ENCODE results near the gene KLRF2.
A peak's percentile ranks its signal among the peaks of the same experiment; 100 is the strongest.

The KLRF2 gene

GRCh38 chr12:9928607-9929006, 47.3 kb downstream of the KLRF2 start:
- Histone ChIP-seq H3K9me3 (ENCODE audit: control extremely low read depth in 1 of 5, control insufficient read depth in 4 of 5, insufficient read depth in 2 of 5, low read depth in 1 of 5, low read length in 4 of 5) (no peaks in the 10 kb centered on the region), H3K4me3 (ENCODE audit: control insufficient read depth in 1 of 7, extremely low read depth in 1 of 7, insufficient read depth in 4 of 7, low read depth in 2 of 7, low read length in 6 of 7) (no peak overlapping the region), H3K27me3 (replicated peaks in 2 of 5; ENCODE audit: control insufficient read depth in 4 of 5, insufficient read depth in 5 of 5, low read length in 4 of 5) (no peaks in the 10 kb centered on the region), H3K4me1 (ENCODE audit: control extremely low read depth in 1 of 4, control insufficient read depth in 4 of 4, insufficient read depth in 4 of 4, low read length in 3 of 4) (peaks cover 0 to 13% (median 2%) of the 10 kb centered on the region in 4 experiments), H3K27ac (ENCODE audit: insufficient read depth in 1 of 2, low read depth in 1 of 2, low read length in 2 of 2, poor library complexity in 1 of 2, severe bottlenecking in 2 of 2) (no peak overlapping the region), H3K36me3 (ENCODE audit: control insufficient read depth in 4 of 4, insufficient read depth in 4 of 4, low read length in 3 of 4) (no peaks in the 10 kb centered on the region)
- ChIA-PET POLR2A (no interaction called here), CTCF (interaction anchor here (1.4 to 2.4 kb wide), 2 partner anchors 111 to 114 kb away, joined by 4 to 21 read pairs; no protein-coding TSS in a partner anchor)
- no CpG with 5 or more reads among the region's 3 CpGs for WGBS (ENCODE audit: insufficient coverage)
- no peak for DNase-seq

GRCh38 chr12:9931245-9931644, 50.0 kb downstream of the KLRF2 start:
- POLR2A ChIA-PET, result no interaction called here
- WGBS (ENCODE audit: insufficient coverage), result no CpG with 5 or more reads among the region's 3 CpGs
- CTCF ChIA-PET, result interaction anchor here (1.0 to 2.7 kb wide), 6 partner anchors 9 to 181 kb away, joined by 3 to 10 read pairs (median 5); no protein-coding TSS in a partner anchor

GRCh38 chr12:9932270-9932669, 51.0 kb downstream of the KLRF2 start, which contains the start of gene CLEC2A:
Gene CLEC2A (minus strand): TSS chr12:9932370. CDS start chr12:9932329, 41 bp downstream.
- Histone ChIP-seq H3K36me3 (ENCODE audit: control insufficient read depth in 4 of 4, insufficient read depth in 4 of 4, low read length in 3 of 4) (no peaks in the 10 kb centered on the region), H3K9me3 (ENCODE audit: control extremely low read depth in 1 of 5, control insufficient read depth in 4 of 5, insufficient read depth in 2 of 5, low read depth in 1 of 5, low read length in 4 of 5) (no peaks in the 10 kb centered on the region), H3K4me1 (ENCODE audit: control extremely low read depth in 1 of 4, control insufficient read depth in 4 of 4, insufficient read depth in 4 of 4, low read length in 3 of 4) (peaks cover 0 to 10% (median 6%) of the 10 kb centered on the region in 4 experiments), H3K27me3 (replicated peaks in 2 of 5; ENCODE audit: control insufficient read depth in 4 of 5, insufficient read depth in 5 of 5, low read length in 4 of 5) (no peaks in the 10 kb centered on the region), H3K27ac (ENCODE audit: insufficient read depth in 1 of 2, low read depth in 1 of 2, low read length in 2 of 2, poor library complexity in 1 of 2, severe bottlenecking in 2 of 2) (no peak within 1 kb of the TSS), H3K4me3 (ENCODE audit: control insufficient read depth in 1 of 7, extremely low read depth in 1 of 7, insufficient read depth in 4 of 7, low read depth in 2 of 7, low read length in 6 of 7) (no peak within 1 kb of the TSS)
- no peak for DNase-seq
- 88% methylated on average over 2 of the region's 6 CpGs for WGBS (ENCODE audit: insufficient coverage)
- ChIA-PET POLR2A (no interaction called here), CTCF (interaction anchor here (1.0 to 2.7 kb wide), 10 partner anchors 8 to 182 kb away, joined by 3 to 10 read pairs (median 3); no protein-coding TSS in a partner anchor)

More at GRCh38 chr12:9931245-9931644, 50.0 kb downstream of the KLRF2 start:
- peaks cover 0 to 10% (median 6%) of the 10 kb centered on the region in 4 experiments for H3K4me1 ChIP-seq (ENCODE audit: control extremely low read depth in 1 of 4, control insufficient read depth in 4 of 4, insufficient read depth in 4 of 4, low read length in 3 of 4)
- no peak for DNase-seq
- no peaks in the 10 kb centered on the region for H3K27me3 ChIP-seq (replicated peaks in 2 of 5; ENCODE audit: control insufficient read depth in 4 of 5, insufficient read depth in 5 of 5, low read length in 4 of 5)
- H3K27ac ChIP-seq (ENCODE audit: insufficient read depth in 1 of 2, low read depth in 1 of 2, low read length in 2 of 2, poor library complexity in 1 of 2, severe bottlenecking in 2 of 2), result no peak overlapping the region
- H3K9me3 ChIP-seq (ENCODE audit: control extremely low read depth in 1 of 5, control insufficient read depth in 4 of 5, insufficient read depth in 2 of 5, low read depth in 1 of 5, low read length in 4 of 5), result no peaks in the 10 kb centered on the region
- no peak overlapping the region for H3K4me3 ChIP-seq (ENCODE audit: control insufficient read depth in 1 of 7, extremely low read depth in 1 of 7, insufficient read depth in 4 of 7, low read depth in 2 of 7, low read length in 6 of 7)
- no peaks in the 10 kb centered on the region for H3K36me3 ChIP-seq (ENCODE audit: control insufficient read depth in 4 of 4, insufficient read depth in 4 of 4, low read length in 3 of 4)

GRCh38 chr12:9933958-9934357, 52.7 kb downstream of the KLRF2 start:
- POLR2A ChIA-PET, result interaction anchor here (0.6 kb wide), 1 partner anchor 67 kb away, joined by 3 read pairs; no protein-coding TSS in a partner anchor
- no peak overlapping the region for H3K4me3 ChIP-seq (ENCODE audit: control insufficient read depth in 1 of 7, extremely low read depth in 1 of 7, insufficient read depth in 4 of 7, low read depth in 2 of 7, low read length in 6 of 7)
- no peaks in the 10 kb centered on the region for H3K27me3 ChIP-seq (replicated peaks in 2 of 5; ENCODE audit: control insufficient read depth in 4 of 5, insufficient read depth in 5 of 5, low read length in 4 of 5)
- H3K36me3 ChIP-seq (ENCODE audit: control insufficient read depth in 4 of 4, insufficient read depth in 4 of 4, low read length in 3 of 4), result peaks cover 0 to 6% (median 0%) of the 10 kb centered on the region in 4 experiments
- DNase-seq, result peak; percentile 25 to 73 (median 65)
- 44% methylated on average over 2 of the region's 2 CpGs for WGBS (ENCODE audit: insufficient coverage)
- H3K27ac ChIP-seq (ENCODE audit: insufficient read depth in 1 of 2, low read depth in 1 of 2, low read length in 2 of 2, poor library complexity in 1 of 2, severe bottlenecking in 2 of 2), result no peak overlapping the region
- peaks cover 0 to 9% (median 1%) of the 10 kb centered on the region in 4 experiments for H3K4me1 ChIP-seq (ENCODE audit: control extremely low read depth in 1 of 4, control insufficient read depth in 4 of 4, insufficient read depth in 4 of 4, low read length in 3 of 4)
- CTCF ChIA-PET, result interaction anchor here (0.6 to 0.7 kb wide), 2 partner anchors 10 to 19 kb away, joined by 3 to 4 read pairs; no protein-coding TSS in a partner anchor
- no peaks in the 10 kb centered on the region for H3K9me3 ChIP-seq (ENCODE audit: control extremely low read depth in 1 of 5, control insufficient read depth in 4 of 5, insufficient read depth in 2 of 5, low read depth in 1 of 5, low read length in 4 of 5)

GRCh38 chr12:9935026-9935425, 53.7 kb downstream of the KLRF2 start:
- Histone ChIP-seq H3K36me3 (ENCODE audit: control insufficient read depth in 4 of 4, insufficient read depth in 4 of 4, low read length in 3 of 4) (peaks cover 0 to 9% (median 0%) of the 10 kb centered on the region in 4 experiments), H3K27me3 (replicated peaks in 2 of 5; ENCODE audit: control insufficient read depth in 4 of 5, insufficient read depth in 5 of 5, low read length in 4 of 5) (no peaks in the 10 kb centered on the region), H3K4me1 (ENCODE audit: control extremely low read depth in 1 of 4, control insufficient read depth in 4 of 4, insufficient read depth in 4 of 4, low read length in 3 of 4) (peaks cover 0 to 9% (median 1%) of the 10 kb centered on the region in 4 experiments), H3K27ac (ENCODE audit: insufficient read depth in 1 of 2, low read depth in 1 of 2, low read length in 2 of 2, poor library complexity in 1 of 2, severe bottlenecking in 2 of 2) (no peak overlapping the region), H3K4me3 (ENCODE audit: control insufficient read depth in 1 of 7, extremely low read depth in 1 of 7, insufficient read depth in 4 of 7, low read depth in 2 of 7, low read length in 6 of 7) (no peak overlapping the region), H3K9me3 (ENCODE audit: control extremely low read depth in 1 of 5, control insufficient read depth in 4 of 5, insufficient read depth in 2 of 5, low read depth in 1 of 5, low read length in 4 of 5) (no peaks in the 10 kb centered on the region)
- DNase-seq, result no peak
- WGBS (ENCODE audit: insufficient coverage), result 100% methylated on average over 1 of the region's 2 CpGs
- ChIA-PET POLR2A (interaction anchor here (0.8 kb wide), 1 partner anchor 57 kb away, joined by 3 read pairs; no protein-coding TSS in a partner anchor), CTCF (interaction anchor here (1.2 kb wide), 1 partner anchor 193 kb away, joined by 3 read pairs; no protein-coding TSS in a partner anchor)

GRCh38 chr12:9936591-9936990, 55.3 kb downstream of the KLRF2 start:
- CTCF ChIA-PET, result no interaction called here
- 95% methylated on average over 9 of the region's 10 CpGs for WGBS (ENCODE audit: insufficient coverage)
- DNase-seq, result no peak

GRCh38 chr12:9940375-9940774, 59.1 kb downstream of the KLRF2 start:
- CTCF ChIA-PET, result interaction anchor here (0.6 to 5.7 kb wide), 21 partner anchors 9 to 201 kb away, joined by 3 to 39 read pairs (median 4); partner anchors contain the start of genes CLEC12B and CLEC2A
- Histone ChIP-seq H3K9me3 (ENCODE audit: control extremely low read depth in 1 of 5, control insufficient read depth in 4 of 5, insufficient read depth in 2 of 5, low read depth in 1 of 5, low read length in 4 of 5) (no peaks in the 10 kb centered on the region), H3K36me3 (ENCODE audit: control insufficient read depth in 4 of 4, insufficient read depth in 4 of 4, low read length in 3 of 4) (peaks cover 0 to 9% (median 0%) of the 10 kb centered on the region in 4 experiments), H3K4me3 (ENCODE audit: control insufficient read depth in 1 of 7, extremely low read depth in 1 of 7, insufficient read depth in 4 of 7, low read depth in 2 of 7, low read length in 6 of 7) (no peak overlapping the region), H3K27me3 (replicated peaks in 2 of 5; ENCODE audit: control insufficient read depth in 4 of 5, insufficient read depth in 5 of 5, low read length in 4 of 5) (no peaks in the 10 kb centered on the region), H3K4me1 (ENCODE audit: control extremely low read depth in 1 of 4, control insufficient read depth in 4 of 4, insufficient read depth in 4 of 4, low read length in 3 of 4) (peaks cover 0 to 16% (median 9%) of the 10 kb centered on the region in 4 experiments), H3K27ac (ENCODE audit: insufficient read depth in 1 of 2, low read depth in 1 of 2, low read length in 2 of 2, poor library complexity in 1 of 2, severe bottlenecking in 2 of 2) (no peak overlapping the region)
- DNase-seq, result peak; percentile 62 to 70 (median 69)
- POLR2A ChIA-PET, result no interaction called here
- 0% methylated on average over 2 of the region's 2 CpGs for WGBS (ENCODE audit: insufficient coverage)

More at GRCh38 chr12:9936591-9936990, 55.3 kb downstream of the KLRF2 start:
- H3K9me3 ChIP-seq (ENCODE audit: control extremely low read depth in 1 of 5, control insufficient read depth in 4 of 5, insufficient read depth in 2 of 5, low read depth in 1 of 5, low read length in 4 of 5), result no peaks in the 10 kb centered on the region
- H3K4me3 ChIP-seq (ENCODE audit: control insufficient read depth in 1 of 7, extremely low read depth in 1 of 7, insufficient read depth in 4 of 7, low read depth in 2 of 7, low read length in 6 of 7), result no peak overlapping the region
- peaks cover 0 to 9% (median 3%) of the 10 kb centered on the region in 4 experiments for H3K4me1 ChIP-seq (ENCODE audit: control extremely low read depth in 1 of 4, control insufficient read depth in 4 of 4, insufficient read depth in 4 of 4, low read length in 3 of 4)
- POLR2A ChIA-PET, result no interaction called here
- H3K27me3 ChIP-seq (replicated peaks in 2 of 5; ENCODE audit: control insufficient read depth in 4 of 5, insufficient read depth in 5 of 5, low read length in 4 of 5), result no peaks in the 10 kb centered on the region
- peaks cover 0 to 9% (median 0%) of the 10 kb centered on the region in 4 experiments for H3K36me3 ChIP-seq (ENCODE audit: control insufficient read depth in 4 of 4, insufficient read depth in 4 of 4, low read length in 3 of 4)
- H3K27ac ChIP-seq (ENCODE audit: insufficient read depth in 1 of 2, low read depth in 1 of 2, low read length in 2 of 2, poor library complexity in 1 of 2, severe bottlenecking in 2 of 2), result no peak overlapping the region
